WTC11 (cell line): ENCODE measurements around the gene PDLIM7. TPM values are rescaled to one million over a fixed set of nuclear protein-coding genes. Genes with fewer than 3 reads are reported as not detected.

Experiments used
- ATAC-seq: fragments of 200-7000 bp; cut with Tn5 transposase; 2 replicates; pipeline ENCODE4 v1.10.0; 2021; ENCODE audit warnings: mild to moderate bottlenecking, moderate library complexity
- CTCF ChIA-PET: fragments of 300-600 bp; sonication (Branson Sonifier 250); formaldehyde crosslinking; loops from one replicate; lab custom pipeline; 2021; ENCODE audit warnings: antibody characterized with exemption; lab: Charles Lee
- POLR2A ChIA-PET: fragments of 350-600 bp; sonication (Branson Sonifier 250); formaldehyde crosslinking; loops from one replicate; lab custom pipeline; 2021; ENCODE audit warnings: antibody characterized with exemption; lab: Charles Lee
- DNase-seq: peaks from one replicate; pipeline ENCODE4 v3.0.0; 2021; ENCODE audit warnings: low spot score
- H3K27ac Mint-ChIP-seq: 2 replicates; pipeline ENCODE4 v1.8.0; 2021; ENCODE audit warnings: mixed read lengths
- H3K27me3 Mint-ChIP-seq: 2 replicates; pipeline ENCODE4 v1.8.0; 2021; ENCODE audit warnings: low read depth, mild to moderate bottlenecking, moderate library complexity, mixed read lengths
- H3K36me3 Mint-ChIP-seq: 2 replicates; pipeline ENCODE4 v1.8.0; 2021; ENCODE audit warnings: mixed read lengths
- H3K4me1 Mint-ChIP-seq: 2 replicates; pipeline ENCODE4 v1.8.0; 2022; ENCODE audit warnings: mixed read lengths
- H3K4me3 Mint-ChIP-seq: 2 replicates; pipeline ENCODE4 v1.8.0; 2021; ENCODE audit warnings: mild to moderate bottlenecking, moderate library complexity, mixed read lengths
- H3K9me3 Mint-ChIP-seq: 2 replicates; pipeline ENCODE4 v1.8.0; 2021; ENCODE audit warnings: mixed read lengths
- AR ChIP-seq: fragments of 250-450 bp; sonication (Bioruptor Pico); IDR thresholded peaks from 2 replicates; pipeline ENCODE4 v1.9.0; 2021; ENCODE audit warnings: mild to moderate bottlenecking
- ATF2 ChIP-seq: sonication (generic); formaldehyde crosslinking; IDR thresholded peaks from 2 replicates; pipeline ENCODE4 v1.8.1; 2022; ENCODE audit warnings: low read depth, missing genetic modification reagents, borderline replicate concordance
- ATF3 ChIP-seq: sonication (generic); formaldehyde crosslinking; conservative IDR thresholded peaks from 2 replicates; pipeline ENCODE4 v1.8.1; 2022; ENCODE audit warnings: mild to moderate bottlenecking, missing genetic modification reagents
- CDX4 ChIP-seq: fragments of 250-450 bp; sonication (Bioruptor Pico); IDR thresholded peaks from 2 replicates; pipeline ENCODE4 v1.9.0; 2021; ENCODE audit warnings: moderate library complexity, mild to moderate bottlenecking, inconsistent platforms, borderline replicate concordance
- E2F4 ChIP-seq: sonication (generic); formaldehyde crosslinking; IDR thresholded peaks from 2 replicates; pipeline ENCODE4 v1.8.1; 2022; ENCODE audit warnings: low read depth, mild to moderate bottlenecking, moderate library complexity, missing genetic modification reagents, borderline replicate concordance
- E2F5 ChIP-seq: sonication (generic); formaldehyde crosslinking; IDR thresholded peaks from 2 replicates; pipeline ENCODE4 v1.8.1; 2022; ENCODE audit warnings: mild to moderate bottlenecking, moderate library complexity, missing genetic modification reagents
- ETV6 ChIP-seq: sonication (generic); formaldehyde crosslinking; IDR thresholded peaks from 2 replicates; pipeline ENCODE4 v1.8.1; 2022; ENCODE audit warnings: mild to moderate bottlenecking, missing genetic modification reagents
- FOXP1 ChIP-seq: sonication (generic); formaldehyde crosslinking; IDR thresholded peaks from 2 replicates; pipeline ENCODE4 v1.8.0; 2022; ENCODE audit warnings: missing genetic modification reagents, mild to moderate bottlenecking, moderate library complexity, borderline replicate concordance
- GTF2I ChIP-seq: fragments of 250-450 bp; sonication (Bioruptor Pico); conservative IDR thresholded peaks from 2 replicates; pipeline ENCODE4 v1.4.0; 2021; ENCODE audit warnings: mild to moderate bottlenecking
- KAT7 ChIP-seq: sonication (generic); formaldehyde crosslinking; IDR thresholded peaks from 2 replicates; pipeline ENCODE4 v1.8.1; 2023; ENCODE audit warnings: missing genetic modification reagents, mild to moderate bottlenecking, borderline replicate concordance
- MYBL2 ChIP-seq: sonication (generic); formaldehyde crosslinking; IDR thresholded peaks from 2 replicates; pipeline ENCODE4 v1.8.1; 2023; ENCODE audit warnings: mild to moderate bottlenecking, moderate library complexity, missing genetic modification reagents
- ZNF121 ChIP-seq: sonication (generic); formaldehyde crosslinking; IDR thresholded peaks from 2 replicates; pipeline ENCODE4 v1.8.0; 2023; ENCODE audit warnings: missing genetic modification reagents
- ZNF219 ChIP-seq: sonication (generic); formaldehyde crosslinking; IDR thresholded peaks from 2 replicates; pipeline ENCODE4 v1.8.0; 2023; ENCODE audit warnings: missing genetic modification reagents, mild to moderate bottlenecking, borderline replicate concordance
- ZNF232 ChIP-seq: sonication (generic); formaldehyde crosslinking; IDR thresholded peaks from 2 replicates; pipeline ENCODE4 v1.8.0; 2022; ENCODE audit warnings: mild to moderate bottlenecking, missing genetic modification reagents
- ZNF263 ChIP-seq: sonication (generic); formaldehyde crosslinking; IDR thresholded peaks from 2 replicates; pipeline ENCODE4 v1.8.1; 2022; ENCODE audit warnings: low read depth, mild to moderate bottlenecking, moderate library complexity, missing genetic modification reagents
- ZNF512 ChIP-seq: sonication (generic); formaldehyde crosslinking; IDR thresholded peaks from 2 replicates; pipeline ENCODE4 v1.8.1; 2022; ENCODE audit warnings: missing genetic modification reagents, borderline replicate concordance
- ZNF532 ChIP-seq: fragments of 250-450 bp; sonication (Bioruptor Pico); IDR thresholded peaks from 2 replicates; pipeline ENCODE4 v1.9.0; 2021; ENCODE audit warnings: mild to moderate bottlenecking, borderline replicate concordance
- total RNA-seq: library from RNA; stranded (reverse); gene quantifications from 3 replicates; pipeline ENCODE4 v1.2.3, GENCODE V29; 2021

Gene PDLIM7
- total RNA-seq, 1 experiment from 2014 or later: 142 TPM

GRCh38 chr5:177519463-177520235 lies 22.2 kb upstream of the PDLIM7 start (continued):
- TF ChIP-seq AR (CRISPR knock-in tag) (no peak), FOXP1 (CRISPR knock-in tag) (no peak)

- Mint-ChIP-seq H3K4me1 (peaks cover 14% of the 10 kb centered on the region), H3K27me3 (peaks cover 4% of the 10 kb centered on the region; the same call in 1 of the 2 replicates), H3K27ac (peak within 1 kb of the TSS; percentile 98), H3K4me3 (peak within 1 kb of the TSS; percentile 93), H3K36me3 (peaks cover 64% of the 10 kb centered on the region), H3K9me3 (no peaks in the 10 kb centered on the region)
- DNase-seq (peak; percentile 95), ATAC-seq (peak; percentile 89)
- POLR2A ChIA-PET: interaction anchor here (0.7 to 1.3 kb wide), 4 partner anchors 20 to 92 kb away, joined by 3 read pairs; no protein-coding TSS in a partner anchor
- CTCF ChIA-PET: interaction anchor here (0.9 to 2.7 kb wide), 8 partner anchors 16 to 113 kb away, joined by 3 to 14 read pairs (median 4); partner anchors contain the start of gene PDLIM7
- TF ChIP-seq ZNF121: no peak
- TF ChIP-seq ZNF232 (CRISPR knock-in tag): peak; percentile 88; the same call in 1 of the 2 replicates
- no peak for TF ChIP-seq ATF3 (CRISPR knock-in tag)
- TF ChIP-seq ZNF532 (CRISPR knock-in tag): no peak
- 0 out of 2 replicates have a peak, but pooled peaks have one; percentile 7 for TF ChIP-seq ZNF219
- no peak for TF ChIP-seq ZNF512 (CRISPR knock-in tag)
- no peak for TF ChIP-seq ZNF263 (CRISPR knock-in tag)
- TF ChIP-seq KAT7: no peak
- TF ChIP-seq ETV6 (CRISPR knock-in tag): peak; percentile 50; the same call in 1 of the 2 replicates
- TF ChIP-seq GTF2I (CRISPR knock-in tag): no peak
- TF ChIP-seq E2F4 (CRISPR knock-in tag): peak; percentile 55; the same call in 1 of the 2 replicates
- TF ChIP-seq ATF2 (CRISPR knock-in tag): no peak
- peak; percentile 86; the same call in 1 of the 2 replicates for TF ChIP-seq E2F5 (CRISPR knock-in tag)
- peak; percentile 79; the same call in 1 of the 2 replicates for TF ChIP-seq MYBL2 (CRISPR knock-in tag)
- no peak for TF ChIP-seq CDX4 (CRISPR knock-in tag)
These were observed 19.5 kb upstream of the PDLIM7 start, which contains the start of gene DDX41 for GRCh38 chr5:177516601-177517568. DDX41 (minus strand) TSS chr5:177516961; CDS start chr5:177516945, 16 bp downstream.
